GM12878 (cell line): ENCODE measurements around the gene EMC6. TPM values are rescaled to one million over a fixed set of nuclear protein-coding genes. Genes with fewer than 3 reads are reported as not detected.

Experiments
- ATAC-seq: fragments of 200-7000 bp; cut with Tn5 transposase; 3 replicates; pipeline ENCODE4 v1.9.1; 2020; ENCODE audit warnings: mild to moderate bottlenecking, moderate library complexity
- BruUV-seq: library from RNA; stranded (reverse); fragments of 400-500 nt; replicated peaks from 2 replicates; lab custom pipeline; 2021; lab: Mats Ljungman, UMichigan
- CTCF ChIA-PET: fragments of 300-600 bp; sonication (Branson Sonifier 250); formaldehyde crosslinking; extraction: SDS; loops from one replicate; lab custom pipeline; 2021; ENCODE audit warnings: inconsistent platforms; lab: Yijun Ruan, JAX
- POLR2A ChIA-PET: fragments of 350-600 bp; formaldehyde crosslinking; extraction: SDS; loops from one replicate; lab custom pipeline; 2021; ENCODE audit warnings: inconsistent platforms; lab: Charles Lee
- RAD21 ChIA-PET: fragments of 300-600 bp; sonication (Branson Sonifier 250); formaldehyde crosslinking; loops from one replicate; lab custom pipeline; 2023; ENCODE audit warnings: antibody characterized with exemption; ENCODE audit not compliant: unreplicated experiment; lab: Charles Lee
- SMC1A ChIA-PET: fragments of 300-600 bp; sonication (Branson Sonifier 250); formaldehyde crosslinking; loops from one replicate; lab custom pipeline; 2023; ENCODE audit not compliant: unreplicated experiment, uncharacterized antibody; lab: Charles Lee
- DNase-seq: peaks from one replicate; pipeline ENCODE4 v3.0.0-alpha.2; 2011; ENCODE audit warnings: low read depth, low spot score
- FAIRE-seq: peaks from 3 replicates; lab custom pipeline; 2011; peaks lifted over from hg19 to GRCh38; lab: Jason Lieb, UNC
- H2AFZ ChIP-seq: 2 replicates; pipeline ENCODE4 v1.6.0; 2011; ENCODE audit warnings: low read depth, low read length, control low read depth; ENCODE audit not compliant: control insufficient read depth
- H3K27ac ChIP-seq: 2 replicates; pipeline ENCODE4 v1.5.1; 2011; ENCODE audit warnings: control low read depth; ENCODE audit not compliant: control insufficient read depth, insufficient read depth
- H3K27me3 ChIP-seq, 2 experiments: replicated peaks in 1 of 2; 2 replicates each; pipeline versions ENCODE4 v1.6.0 to v1.6.1; 2011; ENCODE audit warnings: low read length in 1 of 2; ENCODE audit not compliant: control insufficient read depth in 2 of 2, insufficient read depth in 2 of 2
- H3K36me3 ChIP-seq, 2 experiments: 2 replicates each; pipeline ENCODE4 v1.5.1; 2011; ENCODE audit warnings: low read length in 1 of 2; ENCODE audit not compliant: control insufficient read depth in 2 of 2, insufficient read depth in 2 of 2
- H3K4me1 ChIP-seq: 2 replicates; pipeline ENCODE4 v1.6.1; 2011; ENCODE audit warnings: mild to moderate bottlenecking, low read length, moderate library complexity, mixed read lengths; ENCODE audit not compliant: control insufficient read depth, insufficient read depth
- H3K4me2 ChIP-seq: 2 replicates; pipeline ENCODE4 v1.6.0; 2011; ENCODE audit warnings: control low read depth; ENCODE audit not compliant: control insufficient read depth, insufficient read depth
- H3K4me3 ChIP-seq: fragments of 200-600 bp; sonication (generic); 2 replicates; pipeline ENCODE4 v1.5.1; 2016
- H3K79me2 ChIP-seq: 2 replicates; pipeline ENCODE4 v1.6.0; 2011; ENCODE audit warnings: low read length; ENCODE audit not compliant: control insufficient read depth, insufficient read depth
- H3K9ac ChIP-seq: 2 replicates; pipeline ENCODE4 v1.8.0; 2011; ENCODE audit warnings: low read length, control low read depth, mixed read lengths; ENCODE audit not compliant: control insufficient read depth, insufficient read depth
- H3K9me3 ChIP-seq: replicated peaks from 3 replicates; pipeline ENCODE4 v1.5.1; 2011; ENCODE audit warnings: mild to moderate bottlenecking, low read length; ENCODE audit not compliant: control insufficient read depth, insufficient read depth
- H4K20me1 ChIP-seq: 2 replicates; pipeline ENCODE4 v1.6.0; 2011; ENCODE audit not compliant: control insufficient read depth, insufficient read depth
- ATF2 ChIP-seq: IDR thresholded peaks from 2 replicates; pipeline ENCODE4 v1.6.1; 2012; ENCODE audit warnings: low read length, inconsistent platforms
- BHLHE40 ChIP-seq, 2 experiments: fragments of 450-650 bp in 1 of 2; IDR thresholded peaks; 2 replicates each; pipeline ENCODE4 v1.6.1; 2011 to 2017; ENCODE audit warnings: low read depth in 2 of 2, borderline replicate concordance in 1 of 2, improper control_type of control experiment in 1 of 2, low read length in 1 of 2, mild to moderate bottlenecking in 1 of 2
- E2F4 ChIP-seq: IDR thresholded peaks from 2 replicates; pipeline ENCODE4 v1.6.1; 2012; ENCODE audit warnings: low read depth, low read length, improper control_type of control experiment
- FOXM1 ChIP-seq: IDR thresholded peaks from 2 replicates; pipeline ENCODE4 v1.6.1; 2012; ENCODE audit warnings: low read depth, mild to moderate bottlenecking, inconsistent platforms, low read length, moderate library complexity
- IKZF1 ChIP-seq: fragments of 450-650 bp; conservative IDR thresholded peaks from 2 replicates; pipeline ENCODE4 v1.6.1; 2017; ENCODE audit warnings: antibody characterized with exemption, mild to moderate bottlenecking
- IKZF2 ChIP-seq, 2 experiments: fragments of 450-650 bp; IDR thresholded peaks; 2 replicates each; pipeline ENCODE4 v1.6.1; 2017; ENCODE audit warnings: mild to moderate bottlenecking in 2 of 2, moderate library complexity in 2 of 2
- IRF4 ChIP-seq: IDR thresholded peaks from 2 replicates; pipeline ENCODE4 v1.6.1; 2011; ENCODE audit warnings: low read depth, low read length
- KAT2A ChIP-seq: conservative IDR thresholded peaks from 2 replicates; pipeline ENCODE4 v1.6.1; 2011; ENCODE audit warnings: low read depth, low read length; ENCODE audit not compliant: control insufficient read depth
- MTA2 ChIP-seq: fragments of 450-650 bp; IDR thresholded peaks from 2 replicates; pipeline ENCODE4 v1.6.1; 2016; ENCODE audit warnings: low read depth, mild to moderate bottlenecking, moderate library complexity
- MYC ChIP-seq: IDR thresholded peaks from 2 replicates; pipeline ENCODE4 v1.6.1; 2011; ENCODE audit warnings: mild to moderate bottlenecking, low read length, moderate library complexity, inconsistent platforms; ENCODE audit not compliant: insufficient read depth, insufficient replicate concordance, insufficient read length, severe bottlenecking
- POLR2AphosphoS5 ChIP-seq: IDR thresholded peaks from 2 replicates; pipeline ENCODE4 v1.6.1; 2011; ENCODE audit warnings: mild to moderate bottlenecking, low read length, inconsistent platforms
- RELB ChIP-seq: fragments of 450-650 bp; IDR thresholded peaks from 2 replicates; pipeline ENCODE4 v1.6.1; 2017; ENCODE audit warnings: low read depth, mild to moderate bottlenecking, moderate library complexity
- SMAD1 ChIP-seq: fragments of 450-650 bp; IDR thresholded peaks from 2 replicates; pipeline ENCODE4 v1.6.1; 2018; ENCODE audit warnings: mild to moderate bottlenecking, low read depth; ENCODE audit not compliant: partially characterized antibody
- SP1 ChIP-seq: IDR thresholded peaks from one replicate; pipeline ENCODE4 v1.6.1; 2011; ENCODE audit warnings: low read depth, low read length
- SREBF2 ChIP-seq: IDR thresholded peaks from 2 replicates; pipeline ENCODE4 v1.6.1; 2012; ENCODE audit warnings: mild to moderate bottlenecking, low read length
- ZNF384 ChIP-seq: IDR thresholded peaks from 2 replicates; pipeline ENCODE4 v1.6.1; 2012; ENCODE audit warnings: low read depth, mild to moderate bottlenecking, low read length, improper control_type of control experiment, borderline replicate concordance
- WGBS: methylation state at CpG from one replicate; pipeline ENCODE4 v1.1.6; 2016; ENCODE audit warnings: low lambda C conversion rate; ENCODE audit not compliant: insufficient replicate concordance, insufficient coverage; ENCODE audit errors: missing lambda C conversion rate; 5-methylcytosine and 5-hydroxymethylcytosine counted together
- in situ Hi-C: fragments of 300-500 bp; cut with MboI; formaldehyde crosslinking; loops from 9 replicates; pipeline ENCODE4 v1.14.3; 2018; ENCODE audit warnings: mixed read lengths
- intact Hi-C: fragments of 100-400 bp; cut with micrococcal nuclease; formaldehyde crosslinking; loops from one replicate; pipeline ENCODE4 v1.14.2; 2022; ENCODE audit not compliant: unreplicated experiment
- polyA plus RNA-seq, 11 experiments: library from polyadenylated mRNA; depleted of rRNA in 4 of 11; unstranded in 6 of 11; stranded (reverse) in 5 of 11; fragments of >200 nt; fragmentation: Nextera tagmentation in 4 of 11; fragmentation: Illumina TruSeq in 1 of 11; extraction: Ambion mirVana in 4 of 11; extraction: Trizol in 1 of 11; gene quantifications; 1 replicate in 1 of 11; 2 replicates in 10 of 11; pipeline versions ENCODE4 v1.2.1 to v1.2.3, GENCODE V29; 2011 to 2016; ENCODE audit warnings: inconsistent platforms in 2 of 11, missing spikeins in 2 of 11, low read depth in 1 of 11
- total RNA-seq, 4 experiments: library from RNA; depleted of rRNA in 3 of 4; stranded (reverse); fragments of >200 nt in 3 of 4; fragmentation: Illumina TruSeq in 1 of 4; extraction: Trizol in 1 of 4; gene quantifications; 2 replicates each; pipeline versions ENCODE4 v1.2.1 to v1.2.3, GENCODE V29; 2013 to 2021

Gene EMC6
- total and polyA plus RNA-seq, 10 of the 15 experiments (the other 5 are each of a cell fraction or from before 2014, with no cell fraction given): 5.1 to 172 (median 35.9) TPM

- FAIRE-seq (no peak), ATAC-seq (no peak)
- BruUV-seq: no TSS peak
- no peak overlapping the region for H3K9ac ChIP-seq
- POLR2A ChIA-PET: no interaction called here
- TF ChIP-seq FOXM1: no peak
- TF ChIP-seq SP1: no peak
- no peak for TF ChIP-seq SMAD1
- no peak for TF ChIP-seq IRF4
- no peak for TF ChIP-seq POLR2AphosphoS5
- no peak for TF ChIP-seq RELB
- TF ChIP-seq SREBF2: no peak
- no peak for TF ChIP-seq ZNF384
- no peak for TF ChIP-seq KAT2A
- TF ChIP-seq BHLHE40 (IDR thresholded peaks at IDR 0.05; ENCODE audit: borderline replicate concordance in 1 of 2, low read depth in 2 of 2, low read length in 1 of 2): no peak
- TF ChIP-seq IKZF1: no peak
- no peak for TF ChIP-seq IKZF2 (IDR thresholded peaks at IDR 0.05)
- TF ChIP-seq ATF2: no peak
- no peak for TF ChIP-seq MYC
- TF ChIP-seq E2F4: no peak
- no peak for TF ChIP-seq MTA2
- TF ChIP-seq, all 136 proteins: peak for 0
- intact Hi-C loops: no loop called here
- H3K4me3 ChIP-seq: no peak overlapping the region
- no peaks in the 10 kb centered on the region for H3K9me3 ChIP-seq
- H3K79me2 ChIP-seq: no peaks in the 10 kb centered on the region
- no peak for DNase-seq
- H4K20me1 ChIP-seq: no peaks in the 10 kb centered on the region
- WGBS: 95% methylated on average over 14 of the region's 16 CpGs
- H3K4me2 ChIP-seq: no peak overlapping the region
- in situ Hi-C loops: no loop called here
- no peak overlapping the region for H2AFZ ChIP-seq
- ChIA-PET RAD21 (no interaction called here), CTCF (no interaction called here), SMC1A (no interaction called here)
- H3K27ac ChIP-seq: no peak overlapping the region
- H3K36me3 ChIP-seq: no peaks in the 10 kb centered on the region
- H3K4me1 ChIP-seq: no peaks in the 10 kb centered on the region
- no peaks in the 10 kb centered on the region for H3K27me3 ChIP-seq
Observed at GRCh38 chr17:3656353-3656752, 12.3 kb upstream of the EMC6 start.
